CD4-positive, alpha-beta T cell (primary cell): ENCODE measurements around the gene TIAM1. TPM values are rescaled to one million over a fixed set of nuclear protein-coding genes. Genes with fewer than 3 reads are reported as not detected.

ENCODE experiments used
- ATAC-seq: fragments of 200-7000 bp; cut with Tn5 transposase; one replicate; pipeline ENCODE4 v1.10.0; 2022; ENCODE audit warnings: mild to moderate bottlenecking; ENCODE audit not compliant: poor library complexity
- CTCF ChIA-PET: fragments of 350-600 bp; sonication (Branson Sonifier 250); formaldehyde crosslinking; loops from one replicate; lab custom pipeline; 2021; ENCODE audit warnings: antibody characterized with exemption, inconsistent platforms; lab: Charles Lee
- POLR2A ChIA-PET: fragments of 350-600 bp; sonication (Branson Sonifier 250); formaldehyde crosslinking; loops from one replicate; lab custom pipeline; 2021; ENCODE audit warnings: antibody characterized with exemption, inconsistent platforms; lab: Charles Lee
- DNase-seq, 14 experiments: peaks; one replicate each; pipeline ENCODE4 v3.0.0-alpha.2; 2013 to 2020; ENCODE audit warnings: mixed read lengths in 2 of 14
- H3K27ac ChIP-seq, 2 donors: one replicate each; pipeline versions ENCODE4 v1.5.1 to v1.7.0; 2013; ENCODE audit warnings: low read length in 2 of 2, low read depth in 1 of 2, mild to moderate bottlenecking in 1 of 2
- H3K27me3 ChIP-seq, 2 experiments: 1 replicate in 1 of 2; 2 replicates in 1 of 2; pipeline versions ENCODE4 v1.6.1 to v1.7.0; 2013; ENCODE audit warnings: low read length in 2 of 2, control low read depth in 1 of 2, mild to moderate bottlenecking in 1 of 2, moderate library complexity in 1 of 2; ENCODE audit not compliant: insufficient read depth in 2 of 2, control insufficient read depth in 1 of 2
- H3K36me3 ChIP-seq: one replicate; pipeline ENCODE4 v1.6.1; 2013; ENCODE audit warnings: low read length, control low read depth; ENCODE audit not compliant: insufficient read depth
- H3K4me1 ChIP-seq: one replicate; pipeline ENCODE4 v1.6.1; 2013; ENCODE audit warnings: low read length, control low read depth; ENCODE audit not compliant: insufficient read depth
- H3K4me3 ChIP-seq: one replicate; pipeline ENCODE4 v1.5.1; 2013; ENCODE audit warnings: mild to moderate bottlenecking, low read length, moderate library complexity
- H3K9me3 ChIP-seq, 2 experiments: 1 replicate in 1 of 2; 2 replicates in 1 of 2; pipeline versions ENCODE4 v1.6.1 to v1.7.0; 2013; ENCODE audit warnings: low read length in 2 of 2, mild to moderate bottlenecking in 2 of 2, control low read depth in 1 of 2, moderate library complexity in 1 of 2; ENCODE audit not compliant: control insufficient read depth in 1 of 2, insufficient read depth in 1 of 2
- H3K27ac Mint-ChIP-seq: one replicate; pipeline ENCODE4 v1.8.0; 2020; ENCODE audit warnings: mixed read lengths
- H3K27me3 Mint-ChIP-seq: one replicate; pipeline ENCODE4 v1.8.0; 2021; ENCODE audit warnings: mixed read lengths
- H3K36me3 Mint-ChIP-seq: one replicate; pipeline ENCODE4 v1.8.0; 2021; ENCODE audit warnings: low read depth, mixed read lengths
- H3K4me1 Mint-ChIP-seq: one replicate; pipeline ENCODE4 v1.8.0; 2021; ENCODE audit warnings: low read depth, mixed read lengths
- H3K4me3 Mint-ChIP-seq: one replicate; pipeline ENCODE4 v1.8.0; 2020; ENCODE audit warnings: mild to moderate bottlenecking, mixed read lengths
- H3K9me3 Mint-ChIP-seq: one replicate; pipeline ENCODE4 v1.8.0; 2020; ENCODE audit warnings: mixed read lengths
- CTCF ChIP-seq: fragments of 200-600 bp; IDR thresholded peaks from one replicate; pipeline ENCODE4 v1.8.0; 2022; ENCODE audit warnings: antibody characterized with exemption, mild to moderate bottlenecking
- intact Hi-C, 2 experiments: fragments of 100-400 bp; cut with DNase I in 1 of 2; cut with micrococcal nuclease in 1 of 2; formaldehyde crosslinking; loops; one replicate each; pipeline versions ENCODE4 v1.15.1 to v1.9.0; 2023 to 2025; cut with DNase I, micrococcal nuclease
- total RNA-seq, 174 experiments: library from RNA in 2 of 174; stranded (reverse) in 2 of 174; gene quantifications; one replicate each; pipeline ENCODE4 v1.2.3 and lab custom pipeline; 2021 to 2026

TIAM1 gene
- total RNA-seq, 2 experiments from 2014 or later: 39.6 to 39.8 TPM

DNA sequence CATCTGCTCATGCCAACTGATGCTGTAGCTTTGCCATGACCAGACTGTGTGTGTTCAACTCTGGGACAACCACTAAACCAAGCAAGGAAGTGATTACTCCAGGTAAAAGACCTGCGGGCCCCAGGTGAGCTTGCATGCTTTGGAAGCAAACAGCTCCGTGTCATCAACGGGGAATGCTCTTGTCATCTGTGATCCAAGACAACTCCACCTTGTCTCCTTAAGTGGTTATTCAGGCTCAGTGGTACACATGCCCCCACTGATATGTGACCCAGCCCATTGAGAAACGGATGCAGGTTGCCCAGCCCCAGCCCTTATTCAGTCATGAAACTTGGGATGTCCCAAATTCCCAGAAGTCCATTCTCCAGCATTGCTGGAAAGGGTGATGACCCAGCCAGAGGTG is 89.0 kb downstream of the TIAM1 start:
- intact Hi-C loops: no loop called here
- Mint-ChIP-seq H3K4me1 (no peaks in the 10 kb centered on the region), H3K27ac (no peak overlapping the region), H3K4me3 (no peak overlapping the region), H3K36me3 (no peaks in the 10 kb centered on the region), H3K27me3 (no peaks in the 10 kb centered on the region), H3K9me3 (no peaks in the 10 kb centered on the region)
- no peaks in the 10 kb centered on the region for H3K36me3 ChIP-seq
- no peak for TF ChIP-seq CTCF
- ChIA-PET POLR2A (no interaction called here), CTCF (no interaction called here)
- H3K27me3 ChIP-seq: no peaks in the 10 kb centered on the region
- H3K27ac ChIP-seq: no peak overlapping the region
- H3K9me3 ChIP-seq: no peaks in the 10 kb centered on the region
- DNase-seq: no peak
- ATAC-seq: no peak
- no peaks in the 10 kb centered on the region for H3K4me1 ChIP-seq
- no peak overlapping the region for H3K4me3 ChIP-seq

GRCh38 chr21:31254131-31254530 is 89.9 kb downstream of the TIAM1 start:
- Histone ChIP-seq H3K27ac (no peak overlapping the region), H3K4me1 (no peaks in the 10 kb centered on the region), H3K36me3 (no peaks in the 10 kb centered on the region), H3K4me3 (no peak overlapping the region), H3K9me3 (no peaks in the 10 kb centered on the region), H3K27me3 (no peaks in the 10 kb centered on the region)
- Mint-ChIP-seq H3K27me3 (no peaks in the 10 kb centered on the region), H3K9me3 (no peaks in the 10 kb centered on the region), H3K27ac (no peak overlapping the region), H3K36me3 (no peaks in the 10 kb centered on the region), H3K4me3 (no peak overlapping the region), H3K4me1 (no peaks in the 10 kb centered on the region)
- intact Hi-C loops: no loop called here
- no peak for ATAC-seq
- no peak for DNase-seq
- TF ChIP-seq CTCF: no peak
- POLR2A ChIA-PET: no interaction called here
- CTCF ChIA-PET: no interaction called here

DNA sequence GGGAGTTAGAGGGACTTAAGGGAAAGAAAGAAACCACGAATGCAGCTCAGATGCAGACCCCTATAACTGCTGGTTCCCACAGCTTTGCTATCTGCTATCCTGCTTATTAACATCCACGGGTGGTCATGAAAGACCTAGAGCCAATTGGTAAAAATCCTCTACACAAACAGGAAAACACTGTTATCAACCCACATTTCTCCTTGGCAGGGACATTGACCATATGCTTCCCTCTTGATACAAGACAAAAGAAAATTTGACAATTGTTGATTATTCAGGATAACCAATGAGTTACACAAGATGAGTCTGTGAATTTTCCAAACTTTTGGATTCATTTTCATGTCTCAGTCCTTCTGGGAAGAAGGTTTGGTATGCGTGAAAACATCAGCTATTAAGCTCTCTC is 90.4 kb downstream of the TIAM1 start:
- H3K4me3 ChIP-seq: no peak overlapping the region
- H3K36me3 Mint-ChIP-seq: no peaks in the 10 kb centered on the region
- no peaks in the 10 kb centered on the region for H3K9me3 ChIP-seq
- DNase-seq (no peak), ATAC-seq (no peak)
- H3K4me3 Mint-ChIP-seq: no peak overlapping the region
- H3K4me1 ChIP-seq: no peaks in the 10 kb centered on the region
- H3K4me1 Mint-ChIP-seq: no peaks in the 10 kb centered on the region
- H3K27ac ChIP-seq: no peak overlapping the region
- CTCF ChIA-PET: no interaction called here
- POLR2A ChIA-PET: no interaction called here
- no peak overlapping the region for H3K27ac Mint-ChIP-seq
- intact Hi-C loops: no loop called here
- H3K27me3 ChIP-seq: no peaks in the 10 kb centered on the region
- H3K27me3 Mint-ChIP-seq: no peaks in the 10 kb centered on the region
- H3K36me3 ChIP-seq: no peaks in the 10 kb centered on the region
- TF ChIP-seq CTCF: no peak
- no peaks in the 10 kb centered on the region for H3K9me3 Mint-ChIP-seq
